HL-60/S4 (cell line): Measurements from ENCODE around the gene FADS6.
"Not testable (repeated sequence)": the region's sequence is repeated elsewhere in the genome, so short reads cannot be mapped to it uniquely, and the experiment has no call there.

Experiments
- in situ Hi-C: fragments of 300-500 bp; cut with MboI; formaldehyde crosslinking; loops from 2 replicates; pipeline ENCODE4 v1.14.3; 2022; ENCODE audit warnings: low sequenced_read_pairs

The FADS6 gene

GRCh38 chr17:74921026-74921681 is 27.7 kb upstream of the FADS6 start:
- in situ Hi-C loops: no loop called here

GRCh38 chr17:74920642-74921025 is 27.2 kb upstream of the FADS6 start:
- in situ Hi-C loops: no loop called here

GRCh38 chr17:74920306-74920620 is 26.8 kb upstream of the FADS6 start:
- in situ Hi-C loops: no loop called here

GRCh38 chr17:74919440-74920305 is 26.2 kb upstream of the FADS6 start:
- in situ Hi-C loops: no loop called here

DNA sequence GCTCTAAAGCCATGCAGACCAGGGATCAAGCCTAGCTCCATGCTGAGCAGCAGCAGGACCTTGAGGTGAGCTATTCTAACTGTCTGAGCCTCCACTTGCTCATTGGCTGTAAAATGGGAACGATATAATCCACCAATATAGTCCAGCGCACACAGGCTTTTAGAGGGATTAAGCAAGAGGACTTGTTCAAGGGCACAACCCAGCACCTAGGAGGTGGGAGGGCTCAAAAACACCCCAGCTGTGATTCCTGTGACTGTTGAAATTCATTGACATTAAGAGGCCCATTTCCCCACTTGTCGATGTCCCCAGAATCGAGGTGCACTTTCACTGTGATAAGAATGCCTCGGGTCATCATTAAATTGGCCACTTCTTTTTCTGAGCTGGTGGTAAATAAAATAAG is 25.5 kb upstream of the FADS6 start:
- in situ Hi-C loops: no loop called here

DNA sequence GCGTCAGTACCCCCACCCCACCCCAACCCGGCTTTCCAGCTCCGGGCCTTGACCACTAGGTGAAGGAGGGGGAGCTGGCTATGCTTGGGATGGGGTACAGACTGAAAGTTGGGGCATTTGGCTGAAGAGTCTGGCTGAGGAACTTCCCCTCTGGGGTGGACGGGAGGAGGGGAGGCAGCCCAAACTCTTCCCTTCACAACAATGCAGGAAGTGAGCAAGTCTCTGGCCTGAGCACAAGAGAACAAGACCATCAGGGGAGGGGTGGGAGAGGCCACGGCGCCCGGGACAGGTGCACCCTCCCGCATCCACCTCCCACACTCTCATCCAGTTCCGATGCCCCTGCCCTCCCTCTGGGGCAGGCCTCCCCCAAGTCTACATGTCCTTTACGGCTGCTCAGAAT is 24.0 kb upstream of the FADS6 start:
- in situ Hi-C loops: no loop called here

DNA sequence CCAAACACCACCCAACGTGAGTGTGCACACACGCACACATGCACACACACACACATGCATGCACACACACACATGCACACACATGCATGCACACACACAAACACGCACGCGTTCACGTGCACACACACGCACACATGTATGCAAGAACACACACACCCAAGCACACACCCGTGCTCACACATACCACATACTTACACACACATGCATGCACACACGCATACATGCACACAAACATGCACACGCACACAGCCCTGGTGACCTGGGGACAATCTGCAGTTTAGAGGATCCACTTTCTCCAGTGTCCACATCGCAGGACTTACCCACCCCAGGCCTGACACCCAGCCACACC is 23.4 kb upstream of the FADS6 start:
- in situ Hi-C loops: no loop called here

DNA sequence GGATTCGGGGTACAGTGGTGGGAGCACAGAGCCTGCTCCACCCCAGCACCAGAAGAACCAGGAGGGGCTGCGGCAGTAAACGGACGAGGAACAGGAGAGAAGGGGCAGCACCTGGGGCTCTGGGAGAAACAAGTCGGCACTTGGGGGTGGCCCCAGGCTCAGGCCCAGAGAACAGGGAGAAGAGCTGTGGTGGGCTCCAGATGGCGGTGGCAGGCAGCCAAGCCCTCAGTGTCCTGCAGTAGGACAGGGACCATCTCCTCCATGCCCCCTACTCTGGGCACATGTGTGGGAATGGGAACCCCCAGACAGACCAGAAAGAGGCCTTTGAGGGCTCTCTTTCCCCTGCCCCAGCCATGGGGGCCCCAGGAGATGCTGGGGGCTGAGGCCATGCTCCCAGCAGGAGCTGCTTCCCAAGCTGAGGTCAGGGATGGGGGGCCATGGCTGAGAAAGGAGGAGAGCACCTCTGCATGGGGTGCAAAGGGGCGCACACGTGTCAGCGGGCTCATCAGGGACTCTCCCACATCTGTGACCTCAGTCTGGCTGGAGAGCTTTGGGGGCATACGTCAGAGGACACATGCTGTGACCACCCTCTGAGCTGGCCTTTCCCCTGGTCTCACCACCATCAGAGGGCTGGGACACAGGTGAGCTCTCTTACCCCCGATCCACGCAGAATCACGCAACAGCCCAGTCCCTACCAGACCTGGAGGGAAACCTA is 22.9 kb upstream of the FADS6 start:
- in situ Hi-C loops: no loop called here

- in situ Hi-C loops: not testable (repeated sequence)
Measured at GRCh38 chr17:74911423-74911822, 18.0 kb upstream of the FADS6 start.

DNA sequence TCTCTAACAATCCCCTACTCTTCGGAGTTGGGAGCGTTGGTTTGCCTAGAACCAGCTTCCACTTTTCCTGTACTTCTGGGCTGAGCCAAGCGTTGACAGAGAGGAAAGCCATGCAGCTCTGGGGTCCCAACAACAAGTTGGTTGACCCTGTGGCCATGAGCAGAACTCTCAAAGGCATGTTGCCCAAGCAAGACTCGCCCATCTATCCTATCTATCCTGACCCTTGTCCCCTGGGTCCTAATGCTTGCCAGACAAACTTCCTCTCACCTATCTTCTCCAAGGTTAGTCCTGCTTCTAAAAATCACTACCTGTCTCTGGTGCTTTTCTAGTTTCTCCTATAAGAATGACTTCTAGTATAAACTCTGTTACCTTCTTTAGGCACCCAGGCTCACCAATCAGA is 15.7 kb upstream of the FADS6 start:
- in situ Hi-C loops: not testable (repeated sequence)

- in situ Hi-C loops: no loop called here
Measured at GRCh38 chr17:74907012-74907411, 13.6 kb upstream of the FADS6 start.

GRCh38 chr17:74906214-74906793 is 12.9 kb upstream of the FADS6 start:
- in situ Hi-C loops: not testable (repeated sequence)

- in situ Hi-C loops: no loop called here
Measured at GRCh38 chr17:74904687-74905409, 11.4 kb upstream of the FADS6 start.

DNA sequence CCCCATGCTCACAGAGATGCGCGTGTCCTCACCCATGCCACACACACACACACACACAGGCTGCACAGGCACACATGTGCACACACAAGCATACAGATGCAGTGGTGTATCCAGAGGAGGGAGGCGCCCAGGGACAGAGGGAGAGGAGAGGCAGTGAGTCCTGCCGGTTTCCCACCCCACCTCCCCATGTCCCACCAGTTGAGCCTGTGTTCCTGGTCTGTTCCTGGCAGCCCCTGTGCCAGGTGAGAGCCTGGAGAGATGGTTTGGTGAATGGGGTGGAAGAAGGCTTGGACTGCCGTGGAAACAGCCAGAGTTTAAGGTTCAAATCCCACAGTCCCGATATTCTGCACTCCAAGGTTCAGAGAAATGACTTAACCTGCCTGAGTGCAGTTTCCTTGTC is 10.2 kb upstream of the FADS6 start:
- in situ Hi-C loops: no loop called here

- in situ Hi-C loops: no loop called here
Measured at GRCh38 chr17:74903034-74903433, 9.6 kb upstream of the FADS6 start.

DNA sequence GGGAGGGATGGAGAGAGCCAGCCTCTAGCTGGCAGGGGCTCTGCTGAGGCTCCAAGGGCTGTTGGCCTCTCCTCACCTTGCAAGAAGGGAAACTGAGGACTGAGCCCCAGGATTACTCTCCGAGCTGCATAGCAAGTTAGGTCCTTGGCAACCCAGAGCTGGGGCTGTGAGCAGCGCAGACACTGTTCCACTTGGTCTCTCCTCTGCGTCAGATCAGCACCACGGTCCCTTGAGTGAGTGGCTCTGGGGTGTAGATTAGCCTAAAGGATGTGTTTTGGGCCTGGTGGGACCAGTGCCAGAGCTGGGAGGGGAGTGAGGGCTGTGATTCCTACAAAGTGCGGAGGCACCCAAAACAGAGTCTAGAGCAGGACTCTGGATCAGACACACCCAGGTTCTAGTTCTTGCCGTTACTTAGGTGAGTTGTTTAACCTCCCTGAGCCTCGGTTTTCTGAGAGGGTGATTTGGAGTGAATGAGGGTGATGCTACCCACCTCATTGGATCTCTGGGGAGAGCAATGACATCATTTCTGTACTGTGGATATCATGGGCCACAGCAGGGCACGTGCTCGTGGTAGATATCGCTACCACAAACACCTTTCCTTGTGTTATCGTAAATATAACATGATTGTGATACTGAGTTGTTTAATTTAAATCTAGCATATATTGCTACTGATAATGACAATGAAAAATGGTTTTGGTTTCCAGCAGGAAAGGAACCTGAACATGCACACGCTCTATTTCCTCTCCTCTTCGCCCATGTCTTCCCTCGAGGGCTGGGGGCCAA is 8.1 kb upstream of the FADS6 start:
- in situ Hi-C loops: no loop called here

DNA sequence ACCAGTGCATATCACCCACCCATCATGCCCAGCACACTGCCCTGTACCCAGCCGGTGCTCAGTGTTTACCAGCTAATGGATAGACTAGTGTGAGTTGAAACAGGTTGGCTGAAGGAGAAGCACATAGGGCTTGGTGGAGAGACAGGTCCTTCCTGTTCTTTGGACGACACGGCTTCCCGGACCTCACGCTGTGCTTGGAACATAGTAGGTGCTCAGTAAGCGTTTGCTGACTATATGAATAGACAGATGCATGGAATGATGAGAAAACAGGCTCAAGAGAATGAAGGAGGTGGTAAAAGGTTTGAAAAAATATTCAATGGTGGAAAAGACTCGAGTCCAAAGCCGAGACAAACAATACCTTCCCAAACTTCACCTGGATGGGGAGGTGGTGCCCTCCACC is 6.8 kb upstream of the FADS6 start:
- in situ Hi-C loops: no loop called here

GRCh38 chr17:74898376-74898946 is 5.0 kb upstream of the FADS6 start:
- in situ Hi-C loops: no loop called here

- in situ Hi-C loops: no loop called here
Measured at GRCh38 chr17:74893936-74894671, 671 bp upstream of the FADS6 start.
